RWPE2 (cell line): ENCODE data around the gene CYB561D2.

ENCODE experiments used
- ATAC-seq: fragments of 200-7000 bp; cut with Tn5 transposase; 3 replicates; pipeline ENCODE4 v1.9.1; 2021; ENCODE audit warnings: low read depth
- DNase-seq: peaks from one replicate; pipeline ENCODE4 v3.0.0-alpha.2; 2020; ENCODE audit warnings: low spot score
- H3K27ac ChIP-seq: fragments of 450-650 bp; 2 replicates; pipeline ENCODE4 v1.5.1; 2017; ENCODE audit warnings: mild to moderate bottlenecking; ENCODE audit not compliant: poor library complexity, severe bottlenecking
- H3K27me3 ChIP-seq: fragments of 250-450 bp; sonication (Bioruptor Pico); 2 replicates; pipeline ENCODE4 v1.5.1; 2021; ENCODE audit warnings: mild to moderate bottlenecking, moderate library complexity; ENCODE audit not compliant: insufficient read depth, poor library complexity, severe bottlenecking
- H3K36me3 ChIP-seq: fragments of 250-450 bp; sonication (Bioruptor Pico); 2 replicates; pipeline ENCODE4 v1.5.1; 2020; ENCODE audit warnings: low read depth, mild to moderate bottlenecking, moderate library complexity
- H3K4me1 ChIP-seq: fragments of 250-450 bp; sonication (Bioruptor Pico); 2 replicates; pipeline ENCODE4 v1.5.1; 2021; ENCODE audit warnings: mild to moderate bottlenecking, moderate library complexity; ENCODE audit not compliant: insufficient read depth, poor library complexity, severe bottlenecking
- H3K4me3 ChIP-seq: fragments of 250-450 bp; sonication (Bioruptor Pico); 2 replicates; pipeline ENCODE4 v1.5.1; 2021; ENCODE audit warnings: mild to moderate bottlenecking, moderate library complexity; ENCODE audit not compliant: severe bottlenecking
- H3K9me3 ChIP-seq: fragments of 250-450 bp; sonication (Bioruptor Pico); 2 replicates; pipeline ENCODE4 v1.5.1; 2021; ENCODE audit warnings: mild to moderate bottlenecking, moderate library complexity; ENCODE audit not compliant: severe bottlenecking
- CTCF ChIP-seq: fragments of 450-650 bp; IDR thresholded peaks from one replicate; pipeline ENCODE4 v1.5.1; 2017; ENCODE audit warnings: mild to moderate bottlenecking, moderate library complexity; ENCODE audit not compliant: poor library complexity, severe bottlenecking

The CYB561D2 gene

GRCh38 chr3:50347187-50347813, 3.4 kb upstream of the CYB561D2 start:
- Histone ChIP-seq H3K9me3 (no peaks in the 10 kb centered on the region), H3K27me3 (no peaks in the 10 kb centered on the region), H3K36me3 (peaks cover 5% of the 10 kb centered on the region; the same call in 1 of the 2 replicates), H3K4me1 (no peaks in the 10 kb centered on the region), H3K4me3 (no peak overlapping the region), H3K27ac (no peak overlapping the region)
- ATAC-seq = no peak
- peak; percentile 84 for TF ChIP-seq CTCF
- DNase-seq = no peak

GRCh38 chr3:50350213-50350526, 492 bp upstream of the CYB561D2 start:
- no peak for ATAC-seq
- Histone ChIP-seq H3K27ac (peak overlapping the region; percentile 53), H3K4me1 (no peaks in the 10 kb centered on the region)

GRCh38 chr3:50351323-50351697, 648 bp downstream of the CYB561D2 start:
- no peak for DNase-seq
- Histone ChIP-seq H3K4me3 (peak overlapping the region; percentile 80), H3K4me1 (peaks cover 4% of the 10 kb centered on the region), H3K27ac (peak overlapping the region; percentile 53), H3K27me3 (no peaks in the 10 kb centered on the region), H3K36me3 (peaks cover 15% of the 10 kb centered on the region), H3K9me3 (no peaks in the 10 kb centered on the region)
- TF ChIP-seq CTCF = no peak
- ATAC-seq = peak; percentile 2; the same call in 2 of the 3 replicates

More at GRCh38 chr3:50350213-50350526, 492 bp upstream of the CYB561D2 start:
- peaks cover 12% of the 10 kb centered on the region; the same call in 1 of the 2 replicates for H3K36me3 ChIP-seq
- no peak for TF ChIP-seq CTCF
- H3K27me3 ChIP-seq = no peaks in the 10 kb centered on the region
- no peaks in the 10 kb centered on the region for H3K9me3 ChIP-seq
- H3K4me3 ChIP-seq = peak overlapping the region; percentile 80
- DNase-seq = no peak

- no peaks in the 10 kb centered on the region for H3K27me3 ChIP-seq
- no peaks in the 10 kb centered on the region for H3K9me3 ChIP-seq
- H3K4me3 ChIP-seq = no peak overlapping the region
- ATAC-seq = no peak
- H3K36me3 ChIP-seq = peaks cover 26% of the 10 kb centered on the region
- TF ChIP-seq CTCF = peak; percentile 52
- H3K4me1 ChIP-seq = peaks cover 13% of the 10 kb centered on the region
- no peak overlapping the region for H3K27ac ChIP-seq
- no peak for DNase-seq
These were observed 2.1 kb downstream of the CYB561D2 start for GRCh38 chr3:50352781-50353180.

- H3K4me1 ChIP-seq = peaks cover 13% of the 10 kb centered on the region
- H3K27me3 ChIP-seq = no peaks in the 10 kb centered on the region
- no peak overlapping the region for H3K4me3 ChIP-seq
- no peak for TF ChIP-seq CTCF
- H3K36me3 ChIP-seq = peaks cover 27% of the 10 kb centered on the region
- no peaks in the 10 kb centered on the region for H3K9me3 ChIP-seq
- no peak overlapping the region for H3K27ac ChIP-seq
- ATAC-seq = no peak
- DNase-seq = no peak
These were observed 2.8 kb downstream of the CYB561D2 start for GRCh38 chr3:50353245-50354004.
